ENCODE data around the gene WDR20.
"Not testable (repeated sequence)": the region's sequence is repeated elsewhere in the genome, so short reads cannot be mapped to it uniquely, and the experiment has no call there.

WDR20 gene

DNA sequence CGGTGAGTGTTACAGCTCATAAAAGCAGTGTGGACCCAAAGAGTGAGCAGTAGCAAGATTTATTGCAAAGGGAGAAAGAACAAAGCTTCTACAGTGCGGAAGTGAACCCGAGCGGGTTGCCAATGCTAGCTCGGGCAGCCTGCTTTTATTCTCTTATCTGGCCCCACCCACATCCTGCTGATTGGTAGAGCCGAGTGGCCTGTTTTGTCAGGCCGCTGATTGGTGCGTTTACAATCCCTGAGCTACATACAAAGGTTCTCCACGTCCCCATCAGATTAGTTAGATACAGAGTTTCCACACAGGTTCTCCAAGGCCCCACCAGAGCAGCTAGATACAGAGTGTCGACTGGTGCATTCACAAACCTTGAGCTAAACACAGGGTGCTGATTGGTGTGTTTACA, 5.0 kb upstream of the WDR20 start:
- not testable (repeated sequence) for DNase-seq

- not testable (repeated sequence) for DNase-seq
These were observed 4.2 kb upstream of the WDR20 start for GRCh38 chr14:102135456-102135855.

GRCh38 chr14:102138535-102138934, 1.2 kb upstream of the WDR20 start:
- no peak for DNase-seq

GRCh38 chr14:102138961-102139285, 774 bp upstream of the WDR20 start:
- DNase-seq = no peak

- peak; percentile 56 for DNase-seq
These were observed 491 bp downstream of the WDR20 start for GRCh38 chr14:102140027-102140749.

DNA sequence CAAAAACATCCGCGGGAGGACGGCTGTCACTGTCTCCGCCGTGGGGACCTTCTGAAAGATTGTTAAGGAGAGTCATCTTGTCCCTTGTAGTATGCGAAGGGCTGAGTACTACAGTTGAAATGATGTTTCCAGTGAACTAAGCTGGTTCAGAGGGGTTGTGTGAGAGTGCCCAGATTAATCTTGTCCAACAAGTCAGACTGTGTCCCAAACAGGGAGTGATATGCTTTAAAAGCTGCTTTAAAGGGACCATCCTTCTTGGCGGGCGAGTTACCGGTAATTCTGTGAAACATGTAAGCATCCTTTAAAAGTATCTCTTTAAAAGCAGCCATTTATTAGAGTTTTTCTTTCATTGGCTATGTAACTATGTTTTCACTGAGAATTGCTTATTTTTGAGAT, 1.1 kb downstream of the WDR20 start:
- DNase-seq = no peak

GRCh38 chr14:102141797-102142196, 2.1 kb downstream of the WDR20 start:
- no peak for DNase-seq

- no peak for DNase-seq
These were observed 5.2 kb downstream of the WDR20 start for GRCh38 chr14:102144914-102145313.

DNA sequence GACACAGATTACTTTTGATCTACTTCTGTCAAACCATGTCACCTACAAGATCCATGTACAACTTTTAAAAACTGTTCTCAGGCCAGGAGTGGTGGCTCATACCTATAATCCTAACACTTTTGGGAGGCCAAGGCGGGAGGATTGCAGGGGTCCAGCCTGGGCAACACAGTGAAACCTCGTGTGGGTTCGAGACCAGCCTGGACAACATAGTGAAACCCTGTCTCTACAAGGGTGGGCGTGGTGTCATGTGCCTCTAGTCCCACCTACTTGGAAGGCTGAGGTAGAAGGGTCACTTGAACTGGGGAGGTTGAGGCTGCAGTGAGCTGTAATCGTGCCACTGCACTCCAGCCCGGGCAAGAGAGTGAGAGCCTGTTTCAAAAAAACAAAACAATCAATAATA, 5.7 kb downstream of the WDR20 start:
- no peak for DNase-seq

DNA sequence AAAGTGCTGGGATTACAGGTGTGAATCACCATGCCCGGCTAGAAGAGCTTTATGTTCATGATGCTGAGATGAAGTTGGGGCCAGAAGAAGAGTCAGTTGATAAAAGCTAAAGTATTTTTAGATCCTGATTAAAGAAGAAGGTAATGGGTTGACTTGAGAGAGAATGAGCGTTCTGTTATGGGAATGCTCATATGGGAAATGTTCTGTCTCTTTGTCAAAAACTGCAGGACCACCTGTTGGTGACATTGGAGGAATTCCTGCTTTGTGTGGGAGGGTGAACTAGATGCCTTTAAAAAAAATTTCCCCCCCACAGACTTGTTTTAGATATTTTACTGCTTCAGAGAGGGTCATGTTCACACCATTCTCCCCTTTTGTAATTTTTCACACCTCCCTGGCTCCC, 6.7 kb downstream of the WDR20 start:
- DNase-seq = no peak

- no peak for DNase-seq
These were observed 10.4 kb downstream of the WDR20 start for GRCh38 chr14:102150083-102150482.

DNA sequence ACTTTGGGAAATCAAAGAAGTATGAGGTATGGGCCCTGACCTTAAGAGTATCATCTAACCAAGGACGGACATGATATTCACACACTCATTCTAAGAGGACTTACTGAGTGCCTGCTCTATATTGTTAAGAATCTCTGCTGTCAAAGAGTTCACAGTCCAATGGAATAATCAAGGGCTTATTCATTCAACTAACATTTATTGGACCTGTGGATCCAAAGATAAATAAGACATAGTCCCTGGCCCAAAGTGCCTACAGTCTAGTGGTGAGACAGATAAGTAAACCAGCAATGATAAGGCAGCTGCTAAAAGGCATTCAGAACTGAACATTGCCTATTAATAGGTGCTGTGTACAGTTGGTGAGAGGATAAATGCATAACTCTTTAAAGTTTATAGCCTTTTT, 11.0 kb downstream of the WDR20 start:
- no peak for DNase-seq

DNA sequence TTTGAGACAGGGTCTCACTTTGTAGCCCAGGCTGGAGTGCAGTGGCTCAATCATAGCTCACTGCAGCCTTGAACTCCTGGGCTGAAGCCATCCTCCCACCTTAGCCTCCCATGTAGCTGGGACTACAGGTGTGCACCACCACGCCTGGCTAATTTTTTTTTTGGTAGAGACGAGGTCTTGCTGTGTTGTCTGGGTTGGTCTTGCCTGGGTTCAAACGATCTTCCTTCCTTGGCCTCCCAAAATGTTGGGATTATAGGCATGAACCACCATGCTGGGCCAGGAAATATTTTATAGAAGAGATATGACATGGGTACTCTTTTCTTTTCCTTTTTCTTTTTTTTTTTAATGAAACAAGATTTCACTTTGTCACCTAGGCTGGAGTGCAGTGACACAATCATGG, 11.7 kb downstream of the WDR20 start:
- not testable (repeated sequence) for DNase-seq

DNA sequence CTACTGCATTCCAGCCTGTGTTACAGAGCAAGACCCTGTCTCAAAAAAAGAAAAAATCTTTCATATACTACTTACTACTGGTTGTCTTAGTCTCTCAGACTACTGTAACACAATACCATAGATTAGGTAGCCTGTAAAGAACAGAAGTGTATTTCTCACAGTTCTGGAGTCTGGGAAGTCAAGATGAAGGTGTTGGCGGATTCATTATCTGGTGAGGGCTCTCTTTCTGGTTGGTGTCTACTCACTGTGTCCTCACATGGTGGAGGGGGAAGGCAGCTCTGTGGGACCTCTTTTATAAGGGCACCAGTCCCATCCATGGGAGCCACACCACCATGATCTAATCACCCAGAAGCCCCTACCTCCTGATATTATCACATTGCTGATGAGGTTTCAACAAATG, 14.4 kb downstream of the WDR20 start:
- no peak for DNase-seq

- DNase-seq = no peak
These were observed 15.3 kb downstream of the WDR20 start for GRCh38 chr14:102154821-102155549.

DNA sequence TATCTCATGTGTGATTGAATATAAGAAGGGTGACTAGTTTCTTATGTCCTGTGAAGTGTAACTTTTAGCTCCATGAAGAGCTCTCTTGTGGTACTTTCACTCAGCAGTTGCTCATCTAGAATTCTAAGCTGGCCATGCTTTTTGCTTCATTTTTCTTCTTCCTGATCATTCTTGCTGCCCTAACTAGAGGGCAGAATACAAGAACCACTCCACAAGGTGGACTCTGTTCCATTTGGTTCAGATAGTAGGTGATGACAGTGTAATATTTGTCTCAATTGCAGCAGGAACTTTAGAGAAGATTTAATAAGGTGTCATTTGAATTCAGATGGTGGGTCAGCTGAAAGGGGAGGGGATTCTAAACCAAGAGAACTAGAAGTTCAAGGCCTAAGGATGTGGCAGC, 17.6 kb downstream of the WDR20 start:
- DNase-seq = no peak

DNA sequence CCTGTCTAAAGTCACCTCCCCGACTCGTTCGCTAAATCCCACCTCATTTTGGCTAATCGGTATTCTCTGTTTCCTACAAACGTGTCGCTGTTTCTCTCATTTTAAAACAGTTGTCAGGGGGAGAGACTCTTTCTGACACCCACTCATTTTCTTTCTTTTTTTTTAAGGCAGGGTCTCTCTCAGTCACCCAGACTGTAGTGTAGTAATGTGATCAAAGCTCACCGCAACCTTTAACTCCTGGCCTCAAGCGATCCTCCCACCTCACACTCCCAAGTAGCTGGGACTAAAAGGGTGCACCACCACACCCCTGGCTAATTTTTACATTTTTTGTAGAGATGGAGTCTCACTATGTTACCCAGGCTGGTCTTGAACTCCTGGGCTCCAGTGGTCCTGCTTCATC, 19.1 kb downstream of the WDR20 start:
- no peak for DNase-seq

DNA sequence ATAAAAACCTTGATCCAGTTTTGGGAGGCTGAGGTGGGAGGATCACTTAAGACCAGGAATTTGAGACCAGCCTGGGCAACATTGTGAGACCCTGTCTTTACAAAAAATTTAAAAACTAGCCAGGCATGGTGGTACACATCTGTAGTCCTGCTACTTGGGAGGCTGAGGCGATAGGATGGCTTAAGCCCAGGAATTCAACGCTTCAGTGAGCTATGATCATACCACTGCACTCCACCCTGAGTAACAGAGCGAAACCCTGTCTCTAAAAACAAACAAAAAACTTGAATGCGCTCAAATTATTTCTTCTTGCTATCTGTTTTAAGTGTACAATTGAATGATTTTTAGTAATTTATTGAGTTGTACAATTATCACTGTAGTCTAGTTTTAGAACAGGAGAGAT, 20.1 kb downstream of the WDR20 start:
- no peak for DNase-seq

GRCh38 chr14:102162487-102162886, 22.8 kb downstream of the WDR20 start:
- no peak for DNase-seq

DNA sequence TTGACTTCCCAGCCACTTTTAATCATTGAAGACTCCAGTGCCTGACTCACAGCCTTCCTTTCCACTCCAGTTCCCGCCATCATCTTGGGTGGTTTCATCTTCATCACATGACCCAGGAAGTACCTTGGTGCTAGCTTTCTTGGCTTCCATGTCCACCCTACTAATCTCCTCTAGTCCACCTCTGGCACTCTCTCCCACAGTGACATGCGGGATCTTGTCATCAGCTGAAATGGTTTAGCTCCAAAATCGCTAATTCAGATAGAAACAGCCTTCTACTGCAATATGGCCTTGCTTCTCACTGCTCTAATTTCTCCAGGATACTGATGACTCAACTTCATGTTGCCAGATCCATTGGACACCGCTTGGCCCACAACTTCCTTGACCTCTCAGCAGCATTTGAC, 24.5 kb downstream of the WDR20 start:
- DNase-seq = no peak

DNA sequence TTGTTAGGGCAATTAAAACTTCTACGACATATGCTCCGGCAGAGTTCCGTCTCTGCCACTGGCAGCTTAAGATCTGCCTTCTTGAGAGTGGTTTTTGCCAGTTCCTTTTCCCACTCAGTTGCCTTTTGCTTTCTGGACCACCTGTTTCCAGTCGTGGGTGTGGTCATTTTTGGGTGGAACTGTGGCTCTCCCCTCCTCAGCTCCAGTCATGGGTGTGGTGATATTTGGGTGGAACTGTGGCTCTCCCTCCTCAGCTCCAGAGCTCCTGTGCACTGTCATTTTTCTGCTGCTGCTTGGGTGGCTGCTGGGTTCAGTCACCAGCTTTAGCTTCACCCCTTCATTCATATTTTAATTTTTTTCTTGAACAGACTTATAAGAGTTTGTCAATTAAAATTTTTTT, 25.3 kb downstream of the WDR20 start:
- DNase-seq = no peak

GRCh38 chr14:102170061-102170460, 30.4 kb downstream of the WDR20 start:
- no peak for DNase-seq

DNA sequence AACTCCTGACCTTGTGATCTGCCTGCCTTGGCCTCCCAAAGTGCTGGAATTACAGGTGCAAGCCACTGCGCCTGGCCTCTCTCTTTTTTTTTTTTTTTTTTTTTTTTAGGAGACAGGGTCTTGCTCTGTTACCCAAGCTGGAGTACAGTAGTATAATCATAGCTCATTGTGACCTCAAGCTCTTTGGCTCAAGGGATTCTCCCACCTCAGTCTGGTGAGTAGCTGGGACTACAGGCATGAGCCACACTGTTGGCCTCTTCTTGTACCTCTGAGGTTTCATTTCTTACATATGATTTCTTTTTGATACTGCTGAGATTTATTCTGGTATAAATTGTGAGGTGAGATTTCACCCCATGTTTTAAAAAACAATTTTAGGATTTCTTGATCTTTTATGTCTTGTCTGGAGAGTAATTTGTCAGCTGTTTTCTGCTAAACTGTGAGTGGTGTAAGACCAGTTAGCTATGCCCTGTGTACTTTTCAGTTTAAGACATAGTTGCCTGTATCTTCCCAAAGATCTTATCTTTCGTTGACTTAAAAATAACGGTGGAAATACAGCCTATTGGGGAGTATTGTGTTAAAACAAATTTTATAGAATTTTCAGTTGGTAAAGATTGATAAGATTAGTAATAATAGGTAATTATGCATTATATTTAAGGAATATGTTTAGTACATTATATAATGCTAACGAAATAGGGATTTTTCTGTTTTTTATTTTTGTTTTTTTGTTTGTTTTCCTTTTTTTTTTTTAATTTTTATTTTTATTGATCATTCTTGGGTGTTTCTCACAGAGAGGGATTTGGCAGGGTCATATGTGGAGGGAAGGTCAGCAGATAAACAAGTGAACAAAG, 31.7 kb downstream of the WDR20 start:
- DNase-seq = no peak

DNA sequence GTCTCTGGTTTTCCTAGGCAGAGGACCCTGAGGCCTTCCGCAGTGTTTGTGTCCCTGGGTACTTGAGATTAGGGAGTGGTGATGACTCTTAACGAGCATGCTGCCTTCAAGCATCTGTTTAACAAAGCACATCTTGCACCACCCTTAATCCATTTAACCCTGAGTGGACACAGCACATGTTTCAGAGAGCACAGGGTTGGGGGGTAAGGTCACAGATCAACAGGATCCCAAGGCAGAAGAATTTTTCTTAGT, 32.2 kb downstream of the WDR20 start:
- DNase-seq = not testable (repeated sequence)
